Activated CD4-positive, alpha-beta T cell treated with anti-CD3 and anti-CD28 coated beads, Interleukin-10, Interleukin-2, amounts not matched to agents 100 ng/mL and 50 ng/mL, durations not matched to agents 16 hours and 8 hours (primary cell): ENCODE measurements around the gene DHX38.

Source experiments
- DNase-seq: peaks from one replicate; pipeline ENCODE4 v3.0.0-alpha.2; 2020

DHX38 gene

GRCh38 chr16:72084445-72084844 lies 9.2 kb upstream of the DHX38 start:
- no peak for DNase-seq

GRCh38 chr16:72085002-72085401 lies 8.6 kb upstream of the DHX38 start:
- DNase-seq: no peak

DNA sequence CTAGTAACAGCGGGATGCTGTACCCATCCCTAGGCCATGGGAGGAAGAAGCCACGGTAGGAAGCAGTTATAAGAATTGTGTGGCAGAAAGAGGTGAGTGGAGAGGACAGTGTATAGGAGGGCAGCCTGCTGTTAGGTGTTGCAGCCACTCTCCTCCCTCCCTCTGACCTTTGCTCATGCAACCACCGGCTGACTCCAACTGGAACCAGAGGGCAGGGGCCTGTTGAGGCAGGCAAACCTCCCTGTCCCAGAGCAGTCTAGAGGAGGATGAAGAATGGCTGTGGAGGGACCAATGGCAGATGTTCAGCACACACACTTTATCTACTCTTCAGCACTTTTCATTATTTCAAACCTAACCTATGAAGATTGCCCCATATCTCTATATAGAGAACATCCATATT lies 2.4 kb upstream of the DHX38 start:
- DNase-seq: no peak

DNA sequence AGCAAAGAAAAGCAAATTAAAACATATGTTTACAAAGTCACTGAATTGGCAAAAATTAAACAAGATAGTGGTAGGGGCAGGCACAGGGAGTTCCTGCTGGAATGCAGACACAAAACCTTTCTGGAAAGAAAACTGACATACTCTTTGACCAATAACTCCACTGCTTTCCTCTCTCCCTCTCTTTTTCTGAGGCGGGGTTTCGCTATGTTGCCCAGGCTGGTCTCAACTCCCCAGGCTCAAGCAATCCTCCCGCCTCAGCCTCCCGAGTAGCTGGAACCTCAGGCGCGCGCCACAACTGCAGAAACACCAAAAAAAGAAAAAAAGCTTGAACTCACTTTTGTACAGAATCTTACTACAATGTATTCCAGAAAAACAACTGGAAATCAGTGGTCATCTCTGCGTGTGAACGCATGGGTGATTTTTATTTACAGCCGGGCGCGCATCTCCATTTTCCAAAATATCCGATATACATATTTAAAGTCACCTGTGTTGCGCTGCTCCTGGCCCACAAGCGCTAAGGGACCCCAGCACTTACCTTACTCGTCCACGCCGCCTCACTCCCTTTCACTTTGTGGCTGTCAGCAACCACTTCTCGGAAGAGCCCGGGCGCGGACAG lies 707 bp upstream of the DHX38 start:
- peak; percentile 34 for DNase-seq

- DNase-seq: peak; percentile 18
These were observed 591 bp downstream of the DHX38 start for GRCh38 chr16:72094266-72094610.

- DNase-seq: no peak
These were observed 5.3 kb downstream of the DHX38 start for GRCh38 chr16:72098936-72099335.

DNA sequence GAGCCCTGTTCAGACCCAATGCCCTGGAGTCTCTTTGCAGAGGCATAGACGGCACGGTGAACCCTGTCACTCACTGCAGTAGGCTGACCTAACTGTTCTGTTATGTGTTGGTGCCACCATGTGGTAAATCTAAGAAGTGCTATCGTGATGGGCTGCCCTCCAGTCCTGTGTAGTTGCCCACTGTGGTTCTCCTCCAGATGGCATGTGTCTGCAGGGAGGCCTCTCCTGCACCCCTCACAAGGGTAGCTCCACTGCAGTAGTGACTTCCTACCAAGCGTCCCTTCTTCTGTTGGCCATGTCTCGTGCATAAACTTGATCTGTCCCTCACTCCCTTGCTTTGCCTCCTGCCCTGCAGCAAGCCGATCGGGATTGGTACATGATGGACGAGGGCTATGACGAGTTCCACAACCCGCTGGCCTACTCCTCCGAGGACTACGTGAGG lies 5.8 kb downstream of the DHX38 start:
- DNase-seq: peak; percentile 63

GRCh38 chr16:72101195-72101594 lies 7.5 kb downstream of the DHX38 start:
- DNase-seq: no peak

DNA sequence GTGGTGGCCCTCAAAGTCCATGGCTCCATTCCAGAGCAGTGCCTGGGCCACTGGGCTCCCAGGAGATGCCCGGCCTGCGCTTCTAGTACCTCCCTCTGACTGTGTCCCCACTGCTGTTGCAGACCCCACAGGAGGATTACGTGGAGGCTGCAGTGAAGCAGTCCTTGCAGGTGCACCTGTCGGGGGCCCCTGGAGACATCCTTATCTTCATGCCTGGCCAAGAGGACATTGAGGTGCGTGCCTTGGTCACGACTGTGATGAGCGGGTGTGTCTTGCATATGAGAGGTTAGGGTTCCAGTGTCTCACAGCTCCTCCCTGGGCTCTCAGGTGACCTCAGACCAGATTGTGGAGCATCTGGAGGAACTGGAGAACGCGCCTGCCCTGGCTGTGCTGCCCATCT lies 11.3 kb downstream of the DHX38 start:
- no peak for DNase-seq

DNA sequence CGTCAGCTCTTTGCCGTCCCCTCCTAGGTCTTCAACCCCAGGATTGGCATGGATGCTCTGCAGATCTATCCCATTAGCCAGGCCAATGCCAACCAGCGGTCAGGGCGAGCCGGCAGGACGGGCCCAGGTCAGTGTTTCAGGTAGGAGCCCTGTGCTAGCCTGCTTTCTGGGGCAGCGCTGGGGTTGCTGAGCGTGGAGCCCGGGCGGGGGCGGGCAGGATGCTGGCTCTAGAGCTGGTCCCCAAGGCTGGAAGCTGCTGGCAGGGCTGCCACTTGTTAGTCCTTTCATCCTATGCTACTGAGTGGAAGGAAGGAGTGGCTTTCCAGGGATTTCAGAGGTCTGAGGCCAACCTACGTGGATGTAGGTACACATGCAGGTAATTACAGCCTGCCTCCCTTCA lies 12.3 kb downstream of the DHX38 start:
- DNase-seq: no peak

GRCh38 chr16:72107371-72107770 lies 13.7 kb downstream of the DHX38 start:
- no peak for DNase-seq

DNA sequence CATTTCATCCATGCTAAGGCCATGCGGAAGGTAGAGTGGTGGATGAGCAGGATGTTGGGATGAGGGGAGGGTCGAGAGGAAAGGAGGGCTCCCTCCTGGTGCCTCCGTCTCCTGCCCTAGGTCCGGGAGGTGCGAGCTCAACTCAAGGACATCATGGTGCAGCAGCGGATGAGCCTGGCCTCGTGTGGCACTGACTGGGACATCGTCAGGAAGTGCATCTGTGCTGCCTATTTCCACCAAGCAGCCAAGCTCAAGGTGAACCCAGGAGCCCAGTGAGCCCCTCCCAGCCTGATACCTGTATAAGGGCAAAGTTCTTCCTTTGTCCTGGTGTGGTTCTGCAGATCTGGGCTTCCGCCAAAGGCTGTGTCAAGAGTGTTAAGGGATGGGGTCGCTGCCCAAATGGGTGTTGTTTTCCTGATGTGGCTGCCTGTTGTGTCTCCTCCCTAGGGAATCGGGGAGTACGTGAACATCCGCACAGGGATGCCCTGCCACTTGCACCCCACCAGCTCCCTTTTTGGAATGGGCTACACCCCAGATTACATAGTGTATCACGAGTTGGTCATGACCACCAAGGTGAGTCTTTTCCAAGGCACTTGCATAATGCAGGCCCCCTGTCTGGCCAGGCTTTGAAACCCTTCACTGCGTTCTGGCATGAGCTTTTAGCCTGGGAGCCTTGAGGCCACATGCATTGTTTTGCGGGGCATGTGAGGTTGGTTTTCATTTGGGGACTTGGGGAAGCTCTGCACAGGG lies 14.9 kb downstream of the DHX38 start:
- no peak for DNase-seq

- DNase-seq: no peak
These were observed 15.7 kb downstream of the DHX38 start for GRCh38 chr16:72109300-72109699.

DNA sequence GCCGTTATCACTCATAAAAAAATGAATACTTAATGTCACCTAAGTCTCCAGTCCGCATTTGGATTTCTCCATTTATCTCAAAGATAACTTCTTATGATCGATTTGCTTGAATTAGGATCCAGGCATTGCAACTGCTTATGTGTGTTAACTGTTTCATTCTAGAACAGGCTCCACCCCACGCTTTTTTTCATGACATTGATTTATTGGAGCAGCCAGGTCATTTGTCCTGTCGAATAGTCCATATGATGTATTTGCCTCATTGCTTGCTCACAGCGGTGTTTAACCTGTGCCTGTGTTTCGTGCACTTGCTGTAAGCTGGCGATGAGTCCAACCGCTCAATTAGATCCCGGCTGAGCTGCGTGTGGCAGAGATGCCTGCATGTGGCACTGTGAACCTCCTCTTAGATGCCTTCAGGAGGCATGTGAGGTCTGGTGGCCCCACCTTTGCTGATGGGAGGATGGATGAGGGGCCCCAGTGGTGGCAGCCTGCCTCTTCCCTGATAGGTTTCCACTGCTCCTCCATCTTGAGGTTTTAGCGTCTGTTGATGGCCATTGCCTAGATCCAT lies 16.4 kb downstream of the DHX38 start:
- DNase-seq: no peak

GRCh38 chr16:72110662-72111615 lies 17.3 kb downstream of the DHX38 start:
- no peak for DNase-seq

DNA sequence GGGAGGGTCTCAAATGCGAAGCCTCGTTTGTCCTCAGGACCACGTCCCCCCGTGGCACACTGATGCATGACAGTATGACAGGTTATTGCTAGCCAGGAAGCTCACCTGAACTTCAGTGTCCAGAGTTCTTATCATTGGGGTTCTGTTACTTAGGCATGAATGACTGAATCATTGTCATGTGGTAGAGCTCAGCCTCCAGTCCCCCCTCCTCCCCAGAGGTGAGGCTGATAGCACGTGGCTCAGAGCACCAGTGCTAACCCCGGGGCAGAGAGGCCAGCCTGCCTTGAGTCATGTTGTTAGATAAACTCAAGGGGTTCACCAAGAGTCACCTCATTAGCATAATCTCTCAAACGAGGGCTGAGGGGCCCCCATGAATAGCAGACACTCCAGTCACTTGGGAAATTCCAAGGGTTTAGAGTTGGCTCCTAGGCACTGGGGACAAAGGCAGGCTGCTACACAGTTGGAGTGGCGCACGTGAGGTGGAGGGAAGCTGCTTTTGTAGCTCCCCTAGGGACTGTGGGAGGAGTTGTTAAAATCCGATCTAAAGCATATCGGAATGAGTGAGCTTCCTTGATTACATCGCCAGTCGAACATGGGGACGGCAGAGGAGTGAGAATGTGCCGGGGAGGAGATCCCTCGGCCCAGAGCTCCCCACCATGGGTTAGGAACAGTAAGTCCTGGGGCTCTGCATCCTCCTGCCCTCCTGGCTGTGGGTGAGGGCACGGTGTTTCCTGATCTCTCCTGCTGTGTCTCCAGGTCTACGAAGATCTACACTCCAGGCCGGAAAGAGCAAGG lies 18.2 kb downstream of the DHX38 start:
- DNase-seq: no peak

GRCh38 chr16:72112452-72112792 lies 18.8 kb downstream of the DHX38 start:
- no peak for DNase-seq

GRCh38 chr16:72112906-72113615 lies 19.4 kb downstream of the DHX38 start:
- no peak for DNase-seq

DNA sequence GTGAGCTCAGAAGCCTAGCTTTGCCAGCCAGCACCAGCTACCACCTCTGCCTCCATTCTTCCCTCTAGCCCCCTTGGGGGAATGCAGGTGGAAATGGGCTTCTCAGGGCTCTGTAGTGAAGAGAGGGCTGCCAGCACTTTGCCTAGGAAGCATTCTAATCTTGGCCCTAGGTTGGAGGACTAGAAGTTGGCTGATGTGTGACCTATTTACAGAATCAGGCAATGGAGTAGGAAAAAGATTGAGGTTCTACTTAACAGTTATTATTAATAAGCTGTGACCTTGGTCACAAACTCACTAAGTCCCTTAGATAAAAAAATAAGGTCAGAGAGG lies 19.9 kb downstream of the DHX38 start:
- no peak for DNase-seq

DNA sequence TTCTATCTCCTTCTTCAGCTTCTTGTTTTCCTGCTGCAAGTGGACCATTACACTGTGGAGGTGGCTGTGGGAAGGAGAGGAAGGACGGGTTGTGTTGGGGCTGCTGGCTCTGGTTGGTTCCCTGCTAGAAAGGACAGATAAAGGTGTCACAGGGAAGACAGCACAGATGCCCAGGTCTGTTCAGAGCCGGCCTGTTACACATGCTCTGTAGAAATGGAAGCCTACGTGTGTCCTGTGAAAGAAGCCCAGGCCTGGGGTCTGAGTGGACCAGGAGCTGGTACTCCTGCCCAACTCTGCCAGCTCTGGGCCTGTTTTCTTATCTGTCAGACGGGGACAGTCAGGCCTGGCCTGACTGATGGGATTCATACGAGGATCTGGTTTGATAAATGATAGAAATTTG lies 26.4 kb downstream of the DHX38 start:
- no peak for DNase-seq

DNA sequence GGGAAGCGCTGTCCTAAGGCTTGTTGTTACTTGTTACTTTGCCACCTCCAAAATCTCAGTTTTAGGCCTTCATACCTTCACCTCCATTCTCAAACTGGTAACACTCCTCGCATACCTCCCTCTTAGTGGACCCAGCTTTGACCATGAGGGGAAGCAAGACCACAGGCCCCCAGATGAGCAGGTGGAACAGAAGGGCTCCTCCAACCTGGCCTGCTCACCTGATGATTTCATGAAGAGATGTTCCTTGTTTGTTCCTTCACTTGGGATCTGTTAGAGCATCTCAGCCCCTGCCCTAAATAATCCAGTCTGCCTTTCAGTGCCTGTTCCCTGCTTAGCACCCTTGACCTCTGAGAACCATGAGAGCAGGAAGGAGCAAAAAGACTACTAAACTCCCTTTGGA lies 28.7 kb downstream of the DHX38 start:
- no peak for DNase-seq

DNA sequence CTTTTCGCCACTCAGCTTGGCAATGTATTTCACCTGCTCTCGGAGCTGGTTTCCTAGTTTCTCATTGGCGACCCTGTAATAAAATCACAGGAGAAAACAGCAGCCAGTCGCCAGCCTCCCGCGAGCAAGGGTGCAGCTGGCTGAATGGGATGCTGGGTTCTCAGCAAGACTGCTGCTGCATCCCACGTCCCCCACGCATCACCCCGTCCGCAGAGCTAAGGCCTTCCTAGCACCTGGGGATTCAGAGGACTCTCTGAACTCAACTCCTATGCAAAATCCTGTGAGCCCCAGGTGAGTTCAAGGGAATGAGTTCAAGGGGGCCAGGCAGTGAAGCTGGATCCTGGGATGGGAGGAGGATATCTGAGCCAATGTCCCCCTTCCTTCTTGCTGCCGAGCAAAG lies 29.3 kb downstream of the DHX38 start:
- no peak for DNase-seq
